Regular cardiac myocyte (primary cell): ENCODE data around the gene COQ8B. TPM values are rescaled to one million over a fixed set of nuclear protein-coding genes. Genes with fewer than 3 reads are reported as not detected.

Experiments
- total RNA-seq: library from RNA; depleted of rRNA; stranded (reverse); fragments of >200 nt; gene quantifications from 2 replicates; pipeline ENCODE4 v1.2.3, GENCODE V29; 2014

Gene COQ8B
- 30.7 and 31.9 TPM in 2 replicates for total RNA-seq

DNA sequence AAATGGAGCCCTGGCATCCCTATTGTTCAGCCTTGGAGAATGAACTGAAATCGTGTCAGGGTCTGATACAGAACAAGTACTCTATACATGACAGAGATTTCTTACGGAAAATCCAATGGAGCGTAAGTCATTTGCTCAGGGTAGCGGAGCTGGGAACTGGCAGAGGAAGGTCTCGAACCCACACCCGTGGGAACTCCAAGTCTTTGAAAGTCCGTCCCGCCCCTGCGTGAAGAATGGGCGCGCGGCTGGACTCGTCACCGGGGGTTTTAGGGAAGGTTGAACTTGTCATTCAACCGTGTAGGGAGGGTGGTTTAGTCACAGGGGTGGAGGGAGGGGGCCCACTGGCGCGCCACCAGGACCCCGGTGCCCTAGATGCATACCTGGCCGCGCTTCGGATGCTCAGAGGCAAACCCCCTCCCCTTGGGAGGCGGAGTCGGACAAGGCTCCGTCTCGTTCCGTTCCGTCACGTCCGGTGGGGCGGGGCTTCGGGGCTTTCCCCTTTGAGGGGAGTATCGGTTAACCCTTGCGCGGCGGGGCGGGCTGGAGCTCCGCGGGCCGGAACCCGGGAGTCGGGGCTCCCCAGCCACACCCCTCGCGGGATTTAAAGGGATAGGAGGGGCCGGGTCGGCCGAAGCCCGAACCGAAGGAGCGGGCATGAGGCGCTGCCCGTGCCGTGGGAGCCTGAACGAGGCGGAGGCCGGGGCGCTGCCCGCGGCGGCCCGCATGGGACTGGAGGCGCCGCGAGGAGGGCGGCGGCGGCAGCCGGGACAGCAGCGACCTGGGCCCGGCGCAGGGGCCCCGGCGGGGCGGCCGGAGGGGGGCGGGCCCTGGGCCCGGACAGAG, at the start of gene COQ8B, which contains the start of gene ITPKC:
TSS of gene COQ8B (minus strand) at position 405 of the 843 bp plus-strand sequence. CDS start 2,254 bp downstream, outside the sequence.
TSS of gene ITPKC (plus strand) at position 631 of the 843 bp plus-strand sequence. CDS start at position 655, 24 bp downstream.

GRCh38 chr19:40750874-40751537, 34.3 kb upstream of the COQ8B start, which contains the start of gene SNRPA:
Gene SNRPA, plus strand, starts transcription at chr19:40751203. Its CDS starts 206 bp downstream, at chr19:40751409.

GRCh38 chr19:40750058-40750873, 33.6 kb upstream of the COQ8B start, which contains the start of gene ACTMAP:
Gene ACTMAP, minus strand, starts transcription at chr19:40750477. Its CDS starts 674 bp downstream, at chr19:40749803.

DNA sequence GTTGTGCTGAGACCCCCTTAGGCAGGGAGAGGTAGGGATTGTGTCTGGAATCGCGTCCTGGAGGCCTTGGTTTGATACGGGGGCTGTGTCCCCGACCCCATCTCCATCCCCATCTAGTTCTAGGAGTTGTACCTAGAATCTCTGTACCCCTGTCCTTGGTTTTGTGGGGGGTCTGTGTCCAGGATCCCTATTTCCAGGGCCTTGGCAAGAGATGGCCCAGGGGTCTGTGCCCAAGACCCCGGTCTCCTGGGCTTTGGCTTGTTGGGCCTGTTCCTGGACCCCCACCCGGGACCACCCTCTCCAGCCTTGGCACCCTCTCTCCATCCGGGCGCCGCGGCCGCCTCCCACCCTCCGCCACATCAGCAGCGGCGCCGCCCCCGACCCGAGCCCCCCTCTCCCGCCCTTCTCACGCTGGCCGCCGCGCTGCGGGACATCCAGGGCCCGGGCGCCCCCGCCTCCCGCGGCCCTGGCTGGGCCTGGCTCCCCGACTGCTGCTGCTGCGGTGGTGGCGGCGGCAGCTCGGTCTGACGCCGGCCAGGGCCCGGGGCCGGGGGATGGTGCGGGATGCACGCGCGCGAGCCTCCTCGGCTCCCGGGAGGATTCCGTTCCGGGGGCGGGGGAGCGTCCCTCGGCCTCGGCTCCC, 26.5 kb downstream of the COQ8B start, which contains the start of gene NUMBL:
TSS of gene NUMBL (minus strand) at position 602 of the 643 bp plus-strand sequence. CDS start at position 434, 168 bp downstream.

Other genes with a start within 250 kb of the COQ8B start
- 0.77 and 3.7 TPM in 2 replicates for gene SPTBN4, start 249.9 kb downstream of the COQ8B start, total RNA-seq
- 18.6 and 33.0 TPM in 2 replicates for gene SHKBP1, start 140.0 kb downstream of the COQ8B start, total RNA-seq
- 6.8 and 7.1 TPM in 2 replicates for gene LTBP4, start 115.5 kb downstream of the COQ8B start, total RNA-seq
- 21.7 and 22.8 TPM in 2 replicates for gene NUMBL, start 26.2 kb downstream of the COQ8B start, total RNA-seq
- gene ITPKC, start 226 bp upstream of the COQ8B start, total RNA-seq = 10.7 and 12.1 TPM in 2 replicates
- 0.56 and 0.96 TPM in 2 replicates for gene ACTMAP, start 33.6 kb upstream of the COQ8B start, total RNA-seq
- gene SNRPA, start 34.3 kb upstream of the COQ8B start, total RNA-seq = 17.8 and 27.4 TPM in 2 replicates
- 0.85 TPM in 1 of 2 replicates, not detected in the other for gene MIA, start 58.6 kb upstream of the COQ8B start, total RNA-seq
- 6.5 and 9.2 TPM in 2 replicates for gene RAB4B, start 61.4 kb upstream of the COQ8B start, total RNA-seq
- gene EGLN2, start 82.3 kb upstream of the COQ8B start, total RNA-seq = 63.1 and 84.5 TPM in 2 replicates
- gene CYP2A6, start 133.6 kb upstream of the COQ8B start, total RNA-seq = not detected in 2 replicates
- not detected in 2 replicates for gene CYP2A7, start 165.3 kb upstream of the COQ8B start, total RNA-seq